Measurements from ENCODE around the gene PSMB5.

PSMB5 gene

GRCh38 chr14:22979748-22980392, 54.8 kb downstream of the PSMB5 start:
- H3K4me3 ChIP-seq (ENCODE audit: low read length) = peak overlapping the region; percentile 89
- TF ChIP-seq CTCF (conservative IDR thresholded peaks at IDR 0.05; ENCODE audit: low read depth, low read length) = no peak
- DNase-seq (ENCODE audit: low read depth) = no peak

DNA sequence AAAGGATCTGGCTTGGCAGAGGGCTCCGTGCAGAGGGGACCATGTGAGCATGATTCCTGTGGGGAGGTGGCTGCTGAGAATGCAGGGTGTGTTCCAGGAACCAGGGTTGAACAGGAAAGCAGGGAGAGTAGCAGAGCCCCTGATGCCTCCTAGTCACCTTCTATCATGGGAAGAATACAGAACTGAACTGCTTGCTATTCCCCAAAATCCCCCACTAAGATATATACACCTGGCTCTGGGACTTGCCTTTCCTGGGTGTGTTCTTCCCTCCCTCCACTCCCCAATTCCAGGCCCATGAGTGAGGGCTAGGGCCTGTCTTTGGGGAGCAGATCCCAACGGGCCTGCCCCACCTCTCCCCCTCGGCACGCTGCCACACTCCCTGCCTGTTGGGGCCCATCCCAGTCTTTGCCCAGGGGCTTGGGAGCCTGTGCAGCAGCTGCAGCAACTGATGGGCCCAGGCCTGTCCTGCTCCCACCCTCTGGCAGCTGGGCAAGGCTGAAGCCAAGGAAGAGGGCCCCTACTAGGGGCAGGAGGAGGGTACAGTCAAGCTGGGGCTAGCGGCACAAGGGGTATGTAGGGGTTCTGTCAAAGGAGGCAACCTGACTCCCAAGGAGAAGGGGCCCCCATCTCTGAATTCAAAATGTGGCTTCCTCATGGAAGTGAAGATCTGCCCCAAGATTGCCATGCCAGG, 55.6 kb downstream of the PSMB5 start:
- no peak for TF ChIP-seq CTCF (conservative IDR thresholded peaks at IDR 0.05; ENCODE audit: low read depth, low read length)
- no peak for DNase-seq (ENCODE audit: low read depth)
- H3K4me3 ChIP-seq (ENCODE audit: low read length) = peak overlapping the region; percentile 89

DNA sequence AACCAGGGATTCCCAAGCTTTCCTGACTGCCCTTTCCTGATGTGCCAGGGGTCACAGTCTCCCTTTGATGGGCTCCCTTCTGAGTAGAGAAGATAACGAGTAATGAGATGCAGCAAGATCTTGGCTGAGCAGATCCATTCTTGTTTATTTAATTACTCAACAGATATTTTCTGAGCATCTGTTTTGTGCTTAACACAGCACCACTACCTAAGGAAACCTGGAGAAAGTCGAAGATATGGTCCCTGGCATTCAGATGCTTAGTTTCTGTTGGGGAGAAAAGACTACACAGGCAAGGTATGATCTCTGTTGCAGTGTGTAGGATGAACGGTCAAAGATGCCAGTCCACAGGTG, 56.2 kb downstream of the PSMB5 start:
- TF ChIP-seq CTCF (conservative IDR thresholded peaks at IDR 0.05; ENCODE audit: low read depth, low read length) = no peak
- peak overlapping the region; percentile 89 for H3K4me3 ChIP-seq (ENCODE audit: low read length)

DNA sequence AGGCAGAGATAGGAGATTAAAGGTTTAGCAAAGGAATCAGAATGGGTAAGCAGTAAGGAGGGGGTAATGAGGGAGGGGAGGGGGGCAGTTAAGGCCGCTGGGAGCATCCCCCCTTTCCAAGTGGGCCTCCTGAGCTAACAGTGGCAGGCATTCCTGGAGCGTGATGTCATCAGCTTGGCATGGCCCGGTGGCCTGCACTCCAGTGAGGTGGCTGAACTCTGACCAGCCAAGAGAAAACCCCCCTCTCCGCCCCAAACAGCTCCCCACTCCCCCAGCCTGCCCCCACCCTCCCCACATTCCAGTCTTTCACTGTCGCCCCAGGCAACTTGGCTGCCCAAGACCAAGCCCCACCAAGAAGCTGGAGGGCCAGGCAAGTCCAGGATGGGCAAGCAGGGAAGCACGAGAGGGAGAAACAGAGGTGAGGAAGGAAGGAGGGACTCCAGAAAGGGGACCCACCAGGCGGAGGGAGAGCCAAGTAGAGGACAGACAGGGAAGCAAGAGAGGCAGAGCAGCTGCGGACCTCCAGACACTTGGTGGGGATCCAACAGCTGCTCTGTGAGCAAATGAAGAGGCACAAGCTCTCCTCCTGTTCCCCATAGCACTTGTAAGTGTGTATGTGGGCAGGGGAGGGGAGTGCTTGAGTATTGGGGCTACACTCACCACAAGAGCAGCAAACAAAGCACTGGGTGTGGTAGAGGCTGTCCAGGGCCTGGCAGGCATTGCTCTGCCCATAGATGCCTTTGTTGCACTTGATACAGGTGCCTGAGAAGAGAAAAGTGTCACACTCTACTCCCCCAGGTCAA, 56.8 kb downstream of the PSMB5 start:
- peak overlapping the region; percentile 8 for H3K4me3 ChIP-seq (ENCODE audit: low read length)
- TF ChIP-seq CTCF (conservative IDR thresholded peaks at IDR 0.05; ENCODE audit: low read depth, low read length) = no peak
- peak; percentile 86 for DNase-seq (ENCODE audit: low read depth)

More for the DNA sequence above, 56.2 kb downstream of the PSMB5 start:
- DNase-seq (ENCODE audit: low read depth) = no peak

DNA sequence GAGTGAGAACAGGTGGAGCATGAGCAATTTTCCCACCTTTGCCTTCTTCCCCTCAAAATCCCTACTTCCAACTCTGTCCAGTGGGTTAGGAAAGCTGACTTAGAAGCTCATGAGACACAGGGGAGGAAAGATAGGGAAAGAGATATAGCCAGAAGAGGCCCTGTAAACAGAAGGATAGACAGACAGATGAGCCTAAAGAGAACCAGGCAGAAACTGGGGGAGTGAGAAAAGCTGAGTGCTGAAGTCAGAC, 57.3 kb downstream of the PSMB5 start:
- TF ChIP-seq CTCF (conservative IDR thresholded peaks at IDR 0.05; ENCODE audit: low read depth, low read length) = no peak
- DNase-seq (ENCODE audit: low read depth) = no peak
- peak overlapping the region; percentile 3 for H3K4me3 ChIP-seq (ENCODE audit: low read length)

- DNase-seq (ENCODE audit: low read depth) = no peak
- TF ChIP-seq CTCF (conservative IDR thresholded peaks at IDR 0.05; ENCODE audit: low read depth, low read length) = no peak
- peak overlapping the region; percentile 3 for H3K4me3 ChIP-seq (ENCODE audit: low read length)
These were observed 57.9 kb downstream of the PSMB5 start for GRCh38 chr14:22976620-22977433.
